ENCODE measurements around the gene NAGLU.
A peak's percentile ranks its signal among the peaks of the same experiment; 100 is the strongest.
"Not testable (repeated sequence)": the region's sequence is repeated elsewhere in the genome, so short reads cannot be mapped to it uniquely, and the experiment has no call there.

NAGLU gene

DNA sequence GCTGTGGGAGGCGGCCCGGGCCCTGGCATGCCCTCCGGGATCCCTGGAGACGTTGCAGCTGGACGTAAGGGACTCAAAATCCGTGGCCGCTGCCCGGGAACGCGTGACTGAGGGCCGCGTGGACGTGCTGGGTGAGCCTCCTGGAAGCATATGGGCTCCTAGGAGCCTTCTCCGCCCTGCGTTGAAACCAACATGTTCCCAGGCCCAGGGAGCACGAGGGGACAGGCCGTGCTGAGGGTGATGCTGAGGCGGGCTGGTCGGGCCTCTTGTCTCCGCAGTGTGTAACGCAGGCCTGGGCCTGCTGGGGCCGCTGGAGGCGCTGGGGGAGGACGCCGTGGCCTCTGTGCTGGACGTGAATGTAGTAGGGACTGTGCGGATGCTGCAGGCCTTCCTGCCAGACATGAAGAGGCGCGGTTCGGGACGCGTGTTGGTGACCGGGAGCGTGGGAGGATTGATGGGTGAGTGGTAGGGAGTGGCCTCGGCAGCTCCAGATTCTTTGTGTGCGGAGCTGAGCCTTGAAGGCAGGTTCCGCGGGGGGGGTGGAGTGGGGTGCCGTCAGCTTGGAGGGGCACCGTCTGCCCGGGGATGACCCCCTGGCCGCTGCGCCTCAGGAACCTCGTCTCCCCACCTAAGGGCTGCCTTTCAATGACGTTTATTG, 17.2 kb downstream of the NAGLU start:
- no peaks in the 10 kb centered on the region for H3K36me3 ChIP-seq (ENCODE audit: control insufficient read depth in 1 of 2, insufficient read depth in 2 of 2, low read length in 2 of 2)
- no peaks in the 10 kb centered on the region for H3K9me3 ChIP-seq (ENCODE audit: control insufficient read depth in 1 of 2, low read length in 2 of 2)
- peaks cover 10 to 22% of the 10 kb centered on the region in 2 donors for H3K4me1 ChIP-seq (ENCODE audit: control insufficient read depth in 1 of 2, insufficient read depth in 2 of 2, low read length in 2 of 2)
- no peaks in the 10 kb centered on the region for H3K27me3 ChIP-seq (ENCODE audit: control insufficient read depth in 1 of 2, insufficient read depth in 2 of 2, low read length in 2 of 2)
- H3K27ac ChIP-seq (ENCODE audit: low read depth, low read length), result no peak overlapping the region
- H3K4me3 ChIP-seq (ENCODE audit: low read depth in 1 of 2, low read length in 2 of 2), result peak overlapping the region in 1 of 2 donors; percentile 95
- H3K9ac ChIP-seq (ENCODE audit: low read depth in 1 of 2, low read length in 2 of 2), result no peak overlapping the region

- Histone ChIP-seq H3K27ac (ENCODE audit: low read depth, low read length) (no peak overlapping the region), H3K4me1 (ENCODE audit: control insufficient read depth in 1 of 2, insufficient read depth in 2 of 2, low read length in 2 of 2) (peaks cover 10 to 19% of the 10 kb centered on the region in 2 donors), H3K36me3 (ENCODE audit: control insufficient read depth in 1 of 2, insufficient read depth in 2 of 2, low read length in 2 of 2) (no peaks in the 10 kb centered on the region), H3K4me3 (ENCODE audit: low read depth in 1 of 2, low read length in 2 of 2) (peak overlapping the region; percentile 84 to 95), H3K9ac (ENCODE audit: low read depth in 1 of 2, low read length in 2 of 2) (peak overlapping the region; percentile 81 to 90), H3K9me3 (ENCODE audit: control insufficient read depth in 1 of 2, low read length in 2 of 2) (no peaks in the 10 kb centered on the region), H3K27me3 (ENCODE audit: control insufficient read depth in 1 of 2, insufficient read depth in 2 of 2, low read length in 2 of 2) (no peaks in the 10 kb centered on the region)
Measured at GRCh38 chr17:42553866-42554249, 17.8 kb downstream of the NAGLU start.

DNA sequence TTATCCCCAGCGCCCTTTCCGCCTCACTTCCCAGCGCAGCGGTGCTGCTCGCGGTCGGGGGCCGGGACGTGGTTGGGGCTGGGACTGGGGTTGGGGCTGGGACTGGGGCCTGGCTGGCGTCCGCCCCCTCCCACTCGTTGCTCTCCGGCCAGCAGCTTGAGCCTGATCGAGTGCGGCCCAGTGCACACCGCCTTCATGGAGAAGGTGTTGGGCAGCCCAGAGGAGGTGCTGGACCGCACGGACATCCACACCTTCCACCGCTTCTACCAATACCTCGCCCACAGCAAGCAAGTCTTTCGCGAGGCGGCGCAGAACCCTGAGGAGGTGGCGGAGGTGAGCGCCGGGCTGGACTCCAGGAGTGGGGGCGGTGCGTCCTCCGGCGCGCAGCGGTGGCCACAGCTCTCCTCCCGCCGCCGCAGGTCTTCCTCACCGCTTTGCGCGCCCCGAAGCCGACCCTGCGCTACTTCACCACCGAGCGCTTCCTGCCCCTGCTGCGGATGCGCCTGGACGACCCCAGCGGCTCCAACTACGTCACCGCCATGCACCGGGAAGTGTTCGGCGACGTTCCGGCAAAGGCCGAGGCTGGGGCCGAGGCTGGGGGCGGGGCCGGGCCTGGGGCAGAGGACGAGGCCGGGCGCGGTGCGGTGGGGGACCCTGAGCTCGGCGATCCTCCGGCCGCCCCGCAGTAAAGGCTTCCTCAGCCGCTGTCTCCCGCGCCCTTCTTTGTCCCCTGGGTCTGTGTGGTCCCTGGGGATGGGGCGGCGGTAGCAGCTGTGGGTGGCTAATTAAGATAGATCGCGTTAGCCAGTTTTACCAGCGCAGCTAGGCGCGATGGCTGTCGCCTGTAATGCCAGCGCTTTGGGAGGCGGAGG, 18.4 kb downstream of the NAGLU start:
- Histone ChIP-seq H3K36me3 (ENCODE audit: control insufficient read depth in 1 of 2, insufficient read depth in 2 of 2, low read length in 2 of 2) (no peaks in the 10 kb centered on the region), H3K4me3 (ENCODE audit: low read depth in 1 of 2, low read length in 2 of 2) (peak overlapping the region; percentile 84 to 95), H3K9ac (ENCODE audit: low read depth in 1 of 2, low read length in 2 of 2) (peak overlapping the region; percentile 81 to 90), H3K4me1 (ENCODE audit: control insufficient read depth in 1 of 2, insufficient read depth in 2 of 2, low read length in 2 of 2) (peaks cover 10 to 14% of the 10 kb centered on the region in 2 donors), H3K27me3 (ENCODE audit: control insufficient read depth in 1 of 2, insufficient read depth in 2 of 2, low read length in 2 of 2) (no peaks in the 10 kb centered on the region), H3K9me3 (ENCODE audit: control insufficient read depth in 1 of 2, low read length in 2 of 2) (no peaks in the 10 kb centered on the region), H3K27ac (ENCODE audit: low read depth, low read length) (peak overlapping the region; percentile 85)

- Histone ChIP-seq H3K4me3 (ENCODE audit: low read depth in 1 of 2, low read length in 2 of 2) (peak overlapping the region; percentile 84 to 95), H3K36me3 (ENCODE audit: control insufficient read depth in 1 of 2, insufficient read depth in 2 of 2, low read length in 2 of 2) (no peaks in the 10 kb centered on the region), H3K9me3 (ENCODE audit: control insufficient read depth in 1 of 2, low read length in 2 of 2) (no peaks in the 10 kb centered on the region), H3K4me1 (ENCODE audit: control insufficient read depth in 1 of 2, insufficient read depth in 2 of 2, low read length in 2 of 2) (peaks cover 10 to 14% of the 10 kb centered on the region in 2 donors), H3K27ac (ENCODE audit: low read depth, low read length) (peak overlapping the region; percentile 85), H3K9ac (ENCODE audit: low read depth in 1 of 2, low read length in 2 of 2) (peak overlapping the region; percentile 81 to 90), H3K27me3 (ENCODE audit: control insufficient read depth in 1 of 2, insufficient read depth in 2 of 2, low read length in 2 of 2) (no peaks in the 10 kb centered on the region)
Measured at GRCh38 chr17:42555122-42555622, 19.1 kb downstream of the NAGLU start.

GRCh38 chr17:42555961-42556617, 20.0 kb downstream of the NAGLU start:
- not testable (repeated sequence) for H3K4me3 ChIP-seq (ENCODE audit: low read depth in 1 of 2, low read length in 2 of 2); H3K27me3 ChIP-seq (ENCODE audit: control insufficient read depth in 1 of 2, insufficient read depth in 2 of 2, low read length in 2 of 2); H3K27ac ChIP-seq (ENCODE audit: low read depth, low read length); H3K9me3 ChIP-seq (ENCODE audit: control insufficient read depth in 1 of 2, low read length in 2 of 2); H3K9ac ChIP-seq (ENCODE audit: low read depth in 1 of 2, low read length in 2 of 2); H3K36me3 ChIP-seq (ENCODE audit: control insufficient read depth in 1 of 2, insufficient read depth in 2 of 2, low read length in 2 of 2)
- peaks cover 10 to 14% of the 10 kb centered on the region in 2 donors for H3K4me1 ChIP-seq (ENCODE audit: control insufficient read depth in 1 of 2, insufficient read depth in 2 of 2, low read length in 2 of 2)

DNA sequence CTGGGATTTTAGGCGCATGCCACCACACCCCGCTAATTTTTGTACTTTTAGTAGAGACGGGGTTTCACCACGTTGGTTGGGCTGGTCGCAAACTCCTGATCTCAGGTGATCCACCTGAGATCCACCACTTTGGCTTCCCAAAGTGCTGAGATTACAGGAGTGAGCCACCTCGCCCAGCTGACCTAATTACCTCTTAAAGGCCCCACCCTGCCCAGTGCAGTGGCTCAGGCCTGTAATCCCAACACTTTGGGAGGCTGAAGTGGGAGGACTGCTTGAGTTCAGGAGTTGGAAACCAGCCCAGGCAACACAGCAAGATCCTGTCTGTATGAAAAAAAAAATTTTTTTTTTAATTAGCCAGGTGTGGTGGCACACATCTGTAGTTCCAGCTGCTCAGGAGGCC, 23.0 kb downstream of the NAGLU start:
- H3K9ac ChIP-seq (ENCODE audit: low read depth in 1 of 2, low read length in 2 of 2), result no peak overlapping the region
- H3K4me1 ChIP-seq (ENCODE audit: control insufficient read depth in 1 of 2, insufficient read depth in 2 of 2, low read length in 2 of 2), result peaks cover 25 to 33% of the 10 kb centered on the region in 2 donors
- H3K27me3 ChIP-seq (ENCODE audit: control insufficient read depth in 1 of 2, insufficient read depth in 2 of 2, low read length in 2 of 2), result no peaks in the 10 kb centered on the region
- no peak overlapping the region for H3K4me3 ChIP-seq (ENCODE audit: low read depth in 1 of 2, low read length in 2 of 2)
- H3K36me3 ChIP-seq (ENCODE audit: control insufficient read depth in 1 of 2, insufficient read depth in 2 of 2, low read length in 2 of 2), result peaks cover under 1 to 3% of the 10 kb centered on the region in 2 donors
- no peak overlapping the region for H3K27ac ChIP-seq (ENCODE audit: low read depth, low read length)
- H3K9me3 ChIP-seq (ENCODE audit: control insufficient read depth in 1 of 2, low read length in 2 of 2), result no peaks in the 10 kb centered on the region

- Histone ChIP-seq H3K9me3 (ENCODE audit: control insufficient read depth in 1 of 2, low read length in 2 of 2) (no peaks in the 10 kb centered on the region), H3K36me3 (ENCODE audit: control insufficient read depth in 1 of 2, insufficient read depth in 2 of 2, low read length in 2 of 2) (peaks cover 12 to 15% of the 10 kb centered on the region in 2 donors), H3K27me3 (ENCODE audit: control insufficient read depth in 1 of 2, insufficient read depth in 2 of 2, low read length in 2 of 2) (no peaks in the 10 kb centered on the region), H3K4me3 (ENCODE audit: low read depth in 1 of 2, low read length in 2 of 2) (no peak overlapping the region), H3K9ac (ENCODE audit: low read depth in 1 of 2, low read length in 2 of 2) (no peak overlapping the region), H3K4me1 (ENCODE audit: control insufficient read depth in 1 of 2, insufficient read depth in 2 of 2, low read length in 2 of 2) (peaks cover 23 to 33% of the 10 kb centered on the region in 2 donors), H3K27ac (ENCODE audit: low read depth, low read length) (no peak overlapping the region)
Measured at GRCh38 chr17:42560246-42560645, 24.2 kb downstream of the NAGLU start.

DNA sequence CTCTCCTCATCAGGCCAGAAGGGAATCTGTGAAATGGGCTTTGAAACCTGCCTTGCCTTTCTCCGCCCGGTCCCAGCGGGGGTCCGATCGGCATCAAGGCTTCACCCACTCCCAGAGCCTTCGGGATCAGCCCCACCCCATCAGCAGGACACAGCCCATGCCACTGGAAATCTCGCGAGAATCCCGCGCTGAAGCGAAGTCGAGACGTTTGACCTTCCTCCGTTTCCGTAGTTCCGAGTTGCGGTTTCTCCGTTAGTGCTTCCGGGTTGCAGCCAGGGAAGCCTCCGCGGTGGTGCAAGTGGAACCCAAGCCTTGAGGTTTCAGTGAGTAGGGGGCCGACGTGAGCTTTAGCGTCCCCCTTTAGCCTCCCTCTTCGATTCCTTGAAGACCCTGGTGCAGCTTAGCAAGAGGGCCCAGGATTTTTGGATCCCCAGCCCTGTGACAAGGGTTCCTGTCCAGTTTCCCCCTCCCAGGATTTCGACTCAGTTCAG, 25.9 kb downstream of the NAGLU start, which contains the start of gene COASY:
Gene COASY, plus strand, starts transcription at position 252 of the 491 bp plus-strand sequence. CDS start 475 bp downstream, outside the sequence.
- Histone ChIP-seq H3K4me1 (ENCODE audit: control insufficient read depth in 1 of 2, insufficient read depth in 2 of 2, low read length in 2 of 2) (peaks cover 29 to 41% of the 10 kb centered on the region in 2 donors), H3K4me3 (ENCODE audit: low read depth in 1 of 2, low read length in 2 of 2) (peak within 1 kb of the TSS; percentile 84 to 98), H3K27me3 (ENCODE audit: control insufficient read depth in 1 of 2, insufficient read depth in 2 of 2, low read length in 2 of 2) (no peaks in the 10 kb centered on the region), H3K9ac (ENCODE audit: low read depth in 1 of 2, low read length in 2 of 2) (peak within 1 kb of the TSS; percentile 96 to 98), H3K36me3 (ENCODE audit: control insufficient read depth in 1 of 2, insufficient read depth in 2 of 2, low read length in 2 of 2) (peaks cover 23 to 29% of the 10 kb centered on the region in 2 donors), H3K9me3 (ENCODE audit: control insufficient read depth in 1 of 2, low read length in 2 of 2) (no peaks in the 10 kb centered on the region), H3K27ac (ENCODE audit: low read depth, low read length) (peak within 1 kb of the TSS; percentile 69)

- H3K4me3 ChIP-seq (ENCODE audit: low read depth in 1 of 2, low read length in 2 of 2), result peak overlapping the region; percentile 84 to 98
- H3K9me3 ChIP-seq (ENCODE audit: control insufficient read depth in 1 of 2, low read length in 2 of 2), result no peaks in the 10 kb centered on the region
- peak overlapping the region; percentile 69 for H3K27ac ChIP-seq (ENCODE audit: low read depth, low read length)
- no peaks in the 10 kb centered on the region for H3K27me3 ChIP-seq (ENCODE audit: control insufficient read depth in 1 of 2, insufficient read depth in 2 of 2, low read length in 2 of 2)
- H3K9ac ChIP-seq (ENCODE audit: low read depth in 1 of 2, low read length in 2 of 2), result peak overlapping the region; percentile 96 to 98
- peaks cover 29 to 43% of the 10 kb centered on the region in 2 donors for H3K4me1 ChIP-seq (ENCODE audit: control insufficient read depth in 1 of 2, insufficient read depth in 2 of 2, low read length in 2 of 2)
- peaks cover 23 to 29% of the 10 kb centered on the region in 2 donors for H3K36me3 ChIP-seq (ENCODE audit: control insufficient read depth in 1 of 2, insufficient read depth in 2 of 2, low read length in 2 of 2)
Measured at GRCh38 chr17:42562388-42563142, 26.5 kb downstream of the NAGLU start.

Measured in duodenal mucosa (tissue), 2 donors.